HG03520 (cell line): ENCODE measurements around the gene SDS.

Source experiments
- ATAC-seq: cut with Tn5 transposase; IDR thresholded peaks from one replicate; pipeline ENCODE4 v1.9.1; 2021; ENCODE audit warnings: mild to moderate bottlenecking, moderate library complexity; ENCODE audit not compliant: unreplicated experiment

The SDS gene

DNA sequence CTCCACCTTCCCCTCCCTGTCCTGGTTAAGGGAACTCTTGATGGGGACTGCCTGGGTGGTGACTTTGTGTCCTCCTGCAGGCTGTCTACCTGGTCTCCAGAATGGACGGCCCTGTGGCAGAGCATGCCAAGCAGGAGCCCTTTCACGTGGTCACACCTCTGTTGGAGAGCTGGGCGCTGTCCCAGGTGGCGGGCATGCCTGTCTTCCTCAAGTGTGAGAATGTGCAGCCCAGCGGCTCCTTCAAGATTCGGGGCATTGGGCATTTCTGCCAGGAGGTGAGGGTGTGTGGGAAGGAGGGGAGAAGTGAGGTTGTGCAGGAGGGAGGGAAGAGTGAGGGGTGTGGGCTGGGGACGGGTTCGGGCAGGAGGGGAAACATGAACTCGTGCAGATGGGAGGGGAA is 24.2 kb upstream of the SDS start:
- ATAC-seq, result no peak

DNA sequence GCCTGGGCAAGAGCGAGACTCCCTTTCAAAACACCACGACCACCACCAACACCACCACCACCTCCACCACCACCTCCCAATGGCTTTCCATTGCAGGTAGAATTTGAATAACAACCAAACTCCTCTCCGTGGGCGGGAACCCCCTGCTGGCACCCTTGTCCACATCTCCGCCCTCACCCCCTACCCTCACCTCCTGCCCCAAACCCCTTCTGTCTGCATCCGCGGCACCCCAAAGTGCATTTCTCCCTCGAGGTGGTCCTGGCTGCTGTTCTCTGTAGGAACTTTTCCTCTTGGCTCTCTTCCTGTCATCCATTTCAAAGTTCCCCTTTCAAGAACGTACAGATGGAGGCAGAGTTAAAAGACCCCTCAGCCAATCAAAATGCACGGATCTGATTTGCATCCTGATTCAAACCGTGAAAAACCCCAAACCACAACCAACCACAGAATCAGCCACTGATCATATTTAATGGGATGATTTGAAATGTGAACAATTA is 22.3 kb upstream of the SDS start:
- no peak for ATAC-seq

DNA sequence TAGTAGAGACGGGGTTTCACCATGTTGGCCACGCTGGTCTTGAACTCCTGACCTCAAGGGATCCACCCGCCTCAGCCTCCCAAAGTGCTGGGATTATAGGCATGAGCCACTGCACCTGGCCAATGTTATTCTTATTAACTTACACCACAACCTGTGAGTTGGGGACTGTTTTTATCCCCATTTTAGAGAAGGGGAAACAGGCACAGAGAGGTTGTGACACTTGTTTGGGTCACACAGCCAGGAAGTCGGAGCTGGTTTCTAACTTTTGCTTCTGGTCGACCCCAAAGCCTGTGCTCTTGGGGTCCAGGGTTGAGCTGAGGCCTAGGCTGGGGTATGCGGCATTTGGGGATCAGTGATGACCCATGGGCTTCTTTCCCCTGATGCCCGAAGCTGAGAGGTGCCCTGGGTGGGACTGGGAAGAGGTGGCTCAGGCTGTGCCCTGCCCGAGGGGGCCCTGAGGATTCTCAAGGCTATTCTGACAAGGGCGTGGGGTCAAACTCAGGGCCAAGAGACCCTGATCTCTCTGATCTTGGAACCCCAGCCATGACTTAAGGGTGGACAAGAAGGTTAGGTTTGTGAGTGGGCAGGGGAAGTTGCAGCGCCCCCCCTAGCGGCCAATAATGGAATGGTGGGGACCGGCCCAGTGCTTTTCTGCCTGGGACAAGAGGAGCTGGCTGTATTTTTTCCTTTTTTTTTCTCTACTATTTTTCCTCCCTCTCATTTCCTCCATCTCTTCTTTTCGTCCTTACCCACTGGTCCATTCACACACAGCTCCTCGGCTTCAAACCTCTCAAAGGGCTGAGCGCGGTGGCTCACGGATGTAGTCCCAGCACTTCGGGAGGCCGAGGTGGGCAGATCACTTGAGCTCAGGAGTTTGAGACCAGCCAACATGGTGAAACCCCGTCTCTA is 21.5 kb upstream of the SDS start:
- no peak for ATAC-seq

DNA sequence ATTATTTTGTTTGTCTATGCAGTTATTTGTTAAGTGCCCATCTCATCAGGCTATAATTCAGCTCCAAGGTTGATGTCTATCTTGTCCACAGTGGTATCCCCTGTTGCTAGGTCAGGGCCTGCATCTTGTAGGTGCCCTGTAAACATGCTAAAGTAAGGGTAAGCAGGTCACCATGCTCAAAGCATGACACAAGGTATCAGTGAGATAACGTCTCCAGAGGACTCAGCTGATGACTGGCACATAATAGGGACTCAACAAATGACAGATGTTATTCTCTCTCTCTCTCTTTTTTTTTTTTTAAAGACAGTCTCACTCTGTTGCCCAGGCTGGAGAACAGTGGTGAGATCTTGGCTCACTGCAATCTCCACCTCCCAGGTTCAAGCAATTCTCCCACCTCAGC is 20.8 kb upstream of the SDS start:
- no peak for ATAC-seq

DNA sequence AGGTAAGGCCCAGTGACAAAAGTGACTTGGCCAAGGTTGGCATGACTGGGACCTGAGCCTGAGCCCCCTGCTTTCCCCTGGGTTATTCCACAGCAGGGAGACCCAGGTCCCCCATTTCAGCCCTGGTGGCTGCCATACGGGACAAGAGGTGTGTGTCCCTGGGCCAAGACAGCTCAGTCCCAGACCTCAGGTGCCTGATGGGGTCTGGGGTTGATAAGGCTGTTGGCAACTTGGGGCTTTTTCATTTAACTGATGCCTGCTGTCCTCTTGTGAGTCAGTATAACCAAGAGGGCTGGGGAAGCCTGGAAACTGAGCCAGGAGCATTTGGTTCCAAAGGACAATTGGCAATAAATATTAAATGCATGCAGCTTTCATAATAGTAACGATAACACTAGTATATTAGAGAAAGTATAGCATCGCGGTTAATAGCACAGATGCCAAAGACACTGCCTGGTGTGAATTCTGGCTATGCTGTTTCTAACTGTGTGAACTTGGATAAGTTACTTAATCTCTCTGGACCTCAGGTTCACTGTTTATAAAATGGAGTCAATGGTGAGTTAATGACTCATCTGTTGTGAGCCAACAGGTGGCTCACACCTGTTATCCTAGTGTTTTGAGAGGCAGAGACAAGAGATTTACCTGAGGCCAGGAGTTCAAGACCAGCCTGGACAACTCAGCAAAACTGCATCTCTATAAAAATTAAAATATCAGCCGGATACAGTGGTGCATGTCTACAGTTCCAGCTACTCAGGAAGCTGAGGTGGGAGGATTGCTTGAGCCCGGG is 19.4 kb upstream of the SDS start:
- no peak for ATAC-seq

DNA sequence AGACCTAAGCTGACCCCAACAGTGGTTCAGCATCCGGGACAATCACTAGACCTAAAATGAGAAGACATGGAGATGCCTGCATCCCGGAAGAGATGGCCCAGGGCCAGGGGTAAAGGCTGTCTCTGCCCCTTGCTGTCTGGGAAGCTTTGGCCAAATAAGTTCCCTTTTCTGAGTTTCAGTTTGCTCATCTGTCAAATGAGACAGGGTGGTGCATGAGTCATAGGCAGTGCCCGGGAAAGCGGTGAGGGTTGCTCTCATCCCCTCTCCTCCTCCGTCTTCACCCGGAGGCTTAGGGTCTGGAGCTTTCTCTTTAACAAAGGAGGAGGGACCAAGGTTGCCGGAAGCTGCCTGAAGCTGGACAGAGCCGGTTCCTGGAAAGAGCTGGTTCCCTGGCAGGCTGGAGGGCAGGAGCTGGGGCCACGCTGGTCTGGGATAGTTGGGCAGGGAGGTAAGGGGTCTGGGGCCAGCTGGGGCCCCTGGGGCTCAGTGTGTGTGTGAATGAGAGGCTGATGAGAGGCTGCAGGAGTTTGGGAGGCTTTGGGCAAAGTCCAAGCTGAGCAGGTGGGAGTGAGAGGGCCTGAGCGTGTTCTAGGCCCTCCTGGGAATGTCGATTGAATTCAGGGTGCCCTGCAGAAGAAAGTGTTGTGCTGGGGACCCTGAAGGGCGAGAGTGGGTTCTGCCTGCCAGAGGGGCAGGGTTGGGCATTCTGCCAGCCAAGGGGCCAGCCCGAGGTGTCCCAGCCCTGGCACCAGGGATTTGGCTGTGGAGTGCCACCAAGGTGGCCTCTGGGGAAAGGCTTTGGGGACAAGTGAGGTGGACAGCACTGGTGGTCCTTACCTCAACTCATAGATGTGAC is 18.6 kb upstream of the SDS start, which contains the start of gene SDSL:
Gene SDSL, plus strand, starts transcription at position 351 of the 856 bp plus-strand sequence. CDS start 5,603 bp downstream, outside the sequence.
- ATAC-seq, result peak; percentile 80

DNA sequence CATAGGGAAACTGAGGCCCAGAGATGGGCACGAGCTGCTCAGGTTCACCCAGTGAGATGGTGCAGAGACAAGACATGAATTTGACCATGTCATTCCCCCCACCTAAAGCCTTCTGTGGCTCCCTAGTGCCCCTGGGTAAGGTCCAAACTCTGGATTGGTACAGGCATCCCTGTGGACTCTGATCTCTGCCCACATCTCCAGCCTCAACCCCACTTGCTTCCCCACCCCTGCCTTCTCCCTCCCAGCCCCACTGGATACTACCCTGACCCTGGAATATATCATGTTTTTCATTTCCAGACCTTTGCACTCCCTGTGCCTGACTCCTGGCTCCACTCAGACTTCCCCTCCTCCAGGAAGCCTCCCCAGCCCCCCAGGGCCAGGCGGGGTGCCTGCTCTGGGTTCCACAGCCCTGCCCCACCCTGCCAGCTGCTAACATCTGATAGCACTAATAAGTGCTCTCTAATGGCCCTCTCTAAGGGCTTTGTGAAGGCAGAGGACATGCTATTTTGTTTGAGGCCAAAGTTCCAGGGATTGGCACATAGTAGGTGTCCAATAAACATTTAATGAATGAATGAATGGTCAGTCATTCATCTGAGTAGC is 17.4 kb upstream of the SDS start:
- no peak for ATAC-seq

DNA sequence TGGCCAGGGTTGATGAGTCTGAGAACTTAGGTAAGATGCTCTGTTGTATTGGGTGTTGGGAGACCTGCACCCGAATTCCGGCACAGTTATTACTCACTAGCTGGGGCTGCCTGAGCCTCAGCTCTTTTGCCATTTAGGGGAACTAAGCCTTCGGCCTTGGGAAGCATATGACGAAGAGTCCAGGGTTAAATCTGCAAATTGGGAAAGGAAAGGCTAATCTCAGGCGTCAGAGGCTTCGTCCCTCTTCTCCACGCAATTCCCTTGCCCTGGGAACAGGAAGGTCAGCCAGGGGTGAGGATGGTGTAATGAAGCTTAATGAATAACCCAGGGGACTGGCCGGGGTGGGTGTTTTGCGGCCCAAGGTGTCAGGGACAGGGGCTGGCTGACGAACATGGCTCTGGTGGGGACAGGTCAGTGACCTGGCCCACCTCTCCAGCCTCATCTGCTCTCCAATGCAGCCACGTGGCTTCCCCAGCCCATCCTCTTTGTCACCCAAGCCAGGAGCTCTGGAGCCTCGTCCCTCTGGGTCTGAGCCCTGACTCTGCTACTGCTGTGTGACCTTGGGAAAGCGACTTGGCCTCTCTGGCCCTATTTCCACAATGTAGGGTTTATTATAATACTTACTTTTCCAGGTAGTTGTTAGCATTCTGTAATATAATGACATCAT is 14.7 kb upstream of the SDS start:
- ATAC-seq, result no peak

DNA sequence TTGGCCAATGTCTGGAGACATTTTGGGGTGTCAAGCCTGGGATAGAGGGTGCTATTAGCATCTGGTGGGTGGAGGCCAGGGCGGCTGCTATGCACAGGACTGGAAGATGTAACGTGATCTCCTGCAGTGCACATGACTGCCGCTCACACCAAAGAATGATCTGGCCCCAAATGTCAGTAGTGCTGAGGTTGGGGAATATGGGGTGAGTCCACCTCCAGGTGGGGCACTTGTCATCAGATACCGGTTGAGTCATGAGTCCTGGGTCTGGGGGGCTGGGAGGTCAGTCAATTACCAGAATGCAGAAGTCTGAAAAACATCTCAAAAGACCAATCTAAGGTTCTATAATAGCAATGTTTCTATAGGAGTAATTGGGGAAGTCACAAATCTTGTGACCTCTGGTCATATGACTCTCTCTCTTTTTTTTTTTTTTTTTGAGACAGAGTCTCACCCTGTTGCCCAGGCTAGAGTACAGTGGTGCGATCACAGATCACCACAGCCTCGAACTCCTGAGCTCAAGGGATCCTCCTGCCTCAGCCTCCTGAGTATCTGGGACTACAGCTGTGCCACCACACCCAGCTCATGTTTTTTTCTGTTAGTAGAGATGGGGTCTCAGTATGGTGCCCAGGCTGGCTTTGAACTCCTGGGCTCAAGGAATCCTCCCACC is 12.5 kb upstream of the SDS start:
- ATAC-seq, result no peak

DNA sequence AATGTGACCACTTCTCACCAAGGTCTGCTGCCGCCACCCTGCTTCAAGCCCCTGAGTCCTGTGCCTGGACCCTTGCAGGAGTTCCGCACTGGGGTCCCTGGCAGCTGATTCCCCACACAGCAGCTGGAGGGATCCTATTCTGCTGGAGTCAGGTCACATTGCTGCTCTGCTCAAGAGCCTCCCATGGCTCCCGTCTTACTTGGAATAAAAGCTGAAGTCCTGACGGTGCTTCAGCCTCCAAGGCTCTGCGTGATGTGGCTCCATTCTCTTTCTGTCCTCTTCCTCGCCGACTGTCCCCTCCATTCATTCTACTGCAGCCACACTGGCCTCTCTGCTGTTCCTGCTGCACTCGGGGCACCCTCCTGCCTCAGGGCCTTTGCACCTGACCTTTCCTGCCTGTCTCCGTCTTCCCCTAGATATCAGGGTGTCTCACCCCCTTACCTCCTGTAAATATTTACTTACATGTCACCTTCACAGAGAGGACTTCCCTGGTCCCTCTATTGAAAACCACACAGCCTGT is 10.9 kb upstream of the SDS start:
- no peak for ATAC-seq

DNA sequence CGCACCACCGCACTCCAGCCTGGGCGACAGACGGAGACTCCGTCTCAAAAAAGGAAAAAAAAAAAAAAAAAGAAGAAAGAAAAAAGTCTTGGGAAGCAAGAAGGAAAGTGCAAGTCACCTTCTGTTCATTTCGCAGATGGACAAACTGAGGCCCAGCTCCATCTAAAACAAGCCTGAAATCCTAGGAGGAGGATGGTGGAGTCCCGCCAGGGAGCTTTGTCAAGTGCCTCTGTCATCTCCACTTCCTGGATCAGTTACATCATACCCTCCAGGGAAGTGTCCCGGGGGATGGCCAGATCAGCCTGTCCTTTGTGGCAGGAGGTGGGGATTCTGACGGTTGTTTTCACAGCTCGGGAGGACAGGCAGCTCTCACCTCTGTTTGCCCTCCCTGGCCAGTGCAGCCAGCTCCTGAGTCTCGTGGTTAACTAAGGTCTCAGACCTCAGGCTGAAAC is 9.8 kb upstream of the SDS start:
- ATAC-seq, result no peak

DNA sequence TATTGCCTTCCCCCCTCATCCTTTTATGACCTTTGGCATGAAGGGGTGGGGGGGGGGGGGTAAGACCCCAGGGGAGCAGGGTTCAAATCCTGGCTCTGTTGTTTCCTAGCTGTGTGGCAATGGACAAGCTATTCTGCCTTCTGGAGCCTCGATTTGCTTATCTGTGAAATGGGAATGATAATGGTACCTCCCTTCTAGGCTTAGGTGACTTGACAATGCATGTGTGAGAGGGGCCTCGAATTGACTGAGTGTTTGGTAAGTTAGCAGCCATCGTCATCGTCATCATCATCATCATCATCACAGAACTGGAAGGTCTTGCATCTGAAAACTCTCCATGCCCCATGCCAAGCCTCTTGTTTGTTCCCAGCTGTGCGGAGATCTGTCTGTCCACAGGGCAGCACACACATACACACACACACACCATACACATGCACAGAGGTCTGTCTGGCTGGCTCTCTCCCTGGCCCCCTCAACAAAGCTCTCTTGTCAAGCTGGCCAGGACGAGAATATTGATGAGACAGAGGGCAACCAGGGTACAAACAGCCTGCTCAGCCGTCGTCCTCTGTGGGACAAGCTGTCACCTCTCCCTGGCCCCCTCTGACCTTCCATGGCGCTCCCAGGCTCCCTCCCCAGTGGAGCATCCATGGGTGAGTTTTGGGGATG is 5.9 kb upstream of the SDS start:
- no peak for ATAC-seq

DNA sequence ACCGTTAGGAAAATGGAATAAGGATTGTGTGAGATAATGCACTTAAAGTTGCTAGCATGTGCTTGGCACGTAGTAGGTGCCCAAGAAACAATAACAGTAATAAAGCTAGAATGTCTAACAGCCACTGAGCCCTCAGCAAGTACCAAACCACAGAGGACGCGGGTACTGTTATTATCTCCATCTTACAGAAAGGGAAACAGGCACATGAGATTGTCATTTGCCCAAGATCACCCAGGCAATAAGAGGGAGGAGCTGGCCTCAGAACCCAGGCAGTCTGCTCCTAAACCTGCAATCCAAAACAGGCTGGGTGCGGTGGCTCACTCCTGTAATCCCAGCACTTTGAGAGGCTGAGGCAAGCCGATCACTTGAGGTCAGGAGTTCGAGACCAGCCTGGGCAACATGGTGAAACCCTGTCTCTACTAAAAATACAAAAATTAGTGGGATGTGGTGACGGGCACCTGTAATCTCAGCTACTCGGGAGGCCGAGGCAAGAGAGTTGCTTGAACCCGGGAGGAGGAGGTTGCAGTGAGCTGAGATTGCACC is 5.1 kb upstream of the SDS start:
- ATAC-seq, result no peak

DNA sequence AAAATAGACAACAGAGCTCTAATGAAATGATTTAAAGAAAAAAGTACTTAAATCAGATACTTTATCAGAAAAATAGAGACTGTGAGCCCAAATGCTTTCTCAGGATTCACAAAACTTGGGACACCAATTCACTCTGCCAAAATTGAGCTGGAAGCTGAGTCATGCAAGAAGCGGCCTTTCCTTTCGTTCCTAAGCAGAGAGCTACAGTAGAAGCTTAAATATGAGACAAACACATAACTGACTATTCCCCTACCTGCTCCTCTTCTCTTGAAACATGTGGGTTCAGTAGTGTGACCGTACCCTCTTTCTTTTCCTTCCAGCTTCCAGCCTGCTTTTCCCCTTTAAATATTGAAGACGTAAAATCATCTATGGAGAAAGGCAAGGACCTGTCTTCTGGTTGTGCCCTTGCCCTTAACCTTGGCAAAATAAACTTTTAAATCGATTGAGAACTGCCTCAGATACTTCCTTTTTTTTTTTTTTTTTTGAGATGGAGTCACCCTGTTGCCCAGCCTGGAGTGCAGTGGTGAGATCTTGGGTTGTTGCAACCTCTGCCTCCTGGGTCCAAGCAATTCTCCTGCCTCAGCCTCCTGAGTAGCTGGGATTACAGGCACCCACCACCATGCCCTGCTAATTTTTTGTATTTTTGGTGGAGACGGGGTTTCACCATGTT is 4.4 kb upstream of the SDS start:
- no peak for ATAC-seq

DNA sequence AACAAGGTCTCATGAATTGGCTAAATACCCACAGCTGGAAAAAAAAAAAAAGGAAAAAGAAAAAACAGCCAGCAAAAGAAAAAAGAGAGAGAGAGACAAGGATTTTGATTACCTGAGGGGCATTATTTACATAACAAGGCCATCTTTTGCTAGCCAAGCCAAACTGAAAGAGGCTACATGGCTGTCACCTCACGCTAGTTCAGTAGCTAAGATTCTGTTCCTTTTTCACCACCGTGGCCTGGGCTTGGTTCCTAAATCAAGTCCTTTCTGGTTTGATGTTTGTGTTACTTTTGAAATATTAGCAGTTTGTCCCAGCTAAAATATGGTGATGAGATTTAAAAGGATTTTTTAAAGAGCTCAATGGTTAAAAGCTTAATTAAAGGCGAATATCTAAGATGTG is 2.0 kb upstream of the SDS start:
- no peak for ATAC-seq

DNA sequence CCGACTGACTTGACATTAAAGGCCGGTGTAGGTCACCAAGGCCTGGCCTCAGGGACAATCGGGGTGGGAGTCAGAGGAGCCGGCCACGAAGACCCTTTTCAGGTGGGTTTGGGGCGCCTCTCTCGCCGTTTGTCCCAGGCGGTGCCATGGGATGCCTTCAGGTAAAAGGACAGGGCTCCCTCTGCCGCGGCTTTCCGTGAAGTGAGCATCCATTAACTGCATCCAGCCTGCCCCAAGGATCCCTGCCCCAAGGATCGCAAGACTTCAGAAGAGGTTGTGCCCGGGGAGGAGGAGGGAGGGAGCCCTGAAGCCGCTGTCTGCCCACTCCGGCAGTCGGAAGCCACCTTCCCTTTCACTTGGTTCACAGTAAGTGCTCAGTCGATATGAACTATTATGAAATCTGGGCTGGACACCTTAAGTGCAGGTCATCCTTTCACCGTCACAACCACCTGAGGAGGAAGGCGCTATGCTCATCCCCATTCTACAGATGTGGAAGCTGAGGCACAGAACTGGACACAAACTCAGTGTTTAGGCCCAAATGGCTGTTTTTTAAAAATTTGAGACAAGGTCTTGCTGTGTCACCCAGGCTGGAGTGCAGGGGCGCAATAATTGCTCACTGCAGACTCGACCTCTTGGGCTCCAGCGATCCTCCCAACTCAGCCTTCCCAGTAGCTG is 964 bp downstream of the SDS start:
- no peak for ATAC-seq
